HG02642 (cell line): ENCODE results near the gene C1QTNF12.
"Not testable (repeated sequence)": the region's sequence is repeated elsewhere in the genome, so short reads cannot be mapped to it uniquely, and the experiment has no call there.

Experiments used
- ATAC-seq: cut with Tn5 transposase; IDR thresholded peaks from one replicate; pipeline ENCODE4 v1.9.1; 2021; ENCODE audit warnings: mild to moderate bottlenecking; ENCODE audit not compliant: unreplicated experiment, poor library complexity

C1QTNF12 gene

GRCh38 chr1:1260843-1261560, 14.5 kb upstream of the C1QTNF12 start:
- no peak for ATAC-seq

GRCh38 chr1:1259951-1260600, 13.6 kb upstream of the C1QTNF12 start:
- ATAC-seq = no peak

GRCh38 chr1:1259540-1259939, 13.0 kb upstream of the C1QTNF12 start:
- ATAC-seq = no peak

- ATAC-seq = no peak
These were observed 12.6 kb upstream of the C1QTNF12 start for GRCh38 chr1:1259119-1259488.

- ATAC-seq = no peak
These were observed 10.7 kb upstream of the C1QTNF12 start for GRCh38 chr1:1256956-1257871.

GRCh38 chr1:1255611-1256010, 9.1 kb upstream of the C1QTNF12 start:
- no peak for ATAC-seq

GRCh38 chr1:1255078-1255477, 8.6 kb upstream of the C1QTNF12 start:
- no peak for ATAC-seq

- no peak for ATAC-seq
These were observed 8.1 kb upstream of the C1QTNF12 start for GRCh38 chr1:1254667-1254998.

- ATAC-seq = no peak
These were observed 7.6 kb upstream of the C1QTNF12 start for GRCh38 chr1:1253972-1254666.

GRCh38 chr1:1253314-1253713, 6.8 kb upstream of the C1QTNF12 start:
- no peak for ATAC-seq

GRCh38 chr1:1250786-1251284, 4.3 kb upstream of the C1QTNF12 start:
- ATAC-seq = no peak

- ATAC-seq = not testable (repeated sequence)
These were observed 1.7 kb upstream of the C1QTNF12 start for GRCh38 chr1:1248009-1248913.

- no peak for ATAC-seq
These were observed 905 bp upstream of the C1QTNF12 start for GRCh38 chr1:1247341-1247913.

- no peak for ATAC-seq
These were observed 525 bp downstream of the C1QTNF12 start for GRCh38 chr1:1245817-1246576.

- no peak for ATAC-seq
These were observed 1.2 kb downstream of the C1QTNF12 start for GRCh38 chr1:1245178-1245816.

- ATAC-seq = no peak
These were observed 2.2 kb downstream of the C1QTNF12 start for GRCh38 chr1:1244192-1244811.

- no peak for ATAC-seq
These were observed 2.7 kb downstream of the C1QTNF12 start for GRCh38 chr1:1243807-1244191.

GRCh38 chr1:1243266-1243660, 3.3 kb downstream of the C1QTNF12 start:
- no peak for ATAC-seq
